ENCODE measurements around the gene PLRG1. TPM values are rescaled to one million over a fixed set of nuclear protein-coding genes. Genes with fewer than 3 reads are reported as not detected.

The PLRG1 gene
- polyA plus RNA-seq, 1 donor from 2014 or later = 133 TPM

- Histone ChIP-seq H3K4me2 (ENCODE audit: low read length) (no peak overlapping the region), H2AFZ (ENCODE audit: low read depth, low read length) (no peak overlapping the region), H4K20me1 (ENCODE audit: insufficient read depth) (no peaks in the 10 kb centered on the region), H3K9me2 (ENCODE audit: insufficient read depth, low read length) (no peaks in the 10 kb centered on the region), H3K27ac (ENCODE audit: low read length) (no peak overlapping the region), H3K27me3 (ENCODE audit: insufficient read depth, low read depth, low read length) (no peaks in the 10 kb centered on the region), H3K9me3 (ENCODE audit: low read length) (no peaks in the 10 kb centered on the region), H3K79me2 (replicated peaks; ENCODE audit: insufficient read depth, low read length) (no peaks in the 10 kb centered on the region), H3F3A (ENCODE audit: insufficient read depth, low read length, poor library complexity, severe bottlenecking) (no peaks in the 10 kb centered on the region), H3K4me3 (ENCODE audit: low read length) (no peak overlapping the region), H3K9ac (ENCODE audit: low read length) (no peak overlapping the region), H3K36me3 (ENCODE audit: insufficient read depth, low read length) (peaks cover 14% of the 10 kb centered on the region)
- no peak for TF ChIP-seq SMC3 (conservative IDR thresholded peaks at IDR 0.05; ENCODE audit: poor library complexity)
- no peak for TF ChIP-seq MXI1 (conservative IDR thresholded peaks at IDR 0.05; ENCODE audit: poor library complexity, severe bottlenecking)
- TF ChIP-seq POLR2AphosphoS5 (IDR thresholded peaks at IDR 0.05) = no peak
- TF ChIP-seq RAD21 (conservative IDR thresholded peaks at IDR 0.05) = no peak
- TF ChIP-seq CTCF (IDR thresholded peaks at IDR 0.05; ENCODE audit: poor library complexity, severe bottlenecking) = no peak
- TF ChIP-seq TAF1 (IDR thresholded peaks at IDR 0.05; ENCODE audit: low read depth) = no peak
- TF ChIP-seq EZH2 (IDR thresholded peaks at IDR 0.05; ENCODE audit: borderline replicate concordance, insufficient read depth, low read length, poor library complexity, severe bottlenecking) = no peak
- no peak for TF ChIP-seq REST (IDR thresholded peaks at IDR 0.05; ENCODE audit: borderline replicate concordance)
- no peak for TF ChIP-seq EP300 (conservative IDR thresholded peaks at IDR 0.05; ENCODE audit: poor library complexity, severe bottlenecking)
These were observed 7.8 kb downstream of the PLRG1 start for GRCh38 chr4:154542271-154542879.

GRCh38 chr4:154534296-154534695 lies 15.9 kb downstream of the PLRG1 start:
- no peaks in the 10 kb centered on the region for H3K27me3 ChIP-seq (ENCODE audit: insufficient read depth, low read depth, low read length)
- no peak overlapping the region for H3K9ac ChIP-seq (ENCODE audit: low read length)
- peaks cover 14% of the 10 kb centered on the region for H3K36me3 ChIP-seq (ENCODE audit: insufficient read depth, low read length)
- no peak overlapping the region for H3K4me2 ChIP-seq (ENCODE audit: low read length)
- H3K9me2 ChIP-seq (ENCODE audit: insufficient read depth, low read length) = no peaks in the 10 kb centered on the region
- H2AFZ ChIP-seq (ENCODE audit: low read depth, low read length) = no peak overlapping the region
- H3K4me3 ChIP-seq (ENCODE audit: low read length) = no peak overlapping the region
- H3K79me2 ChIP-seq (replicated peaks; ENCODE audit: insufficient read depth, low read length) = no peaks in the 10 kb centered on the region
- H3K27ac ChIP-seq (ENCODE audit: low read length) = no peak overlapping the region
- no peaks in the 10 kb centered on the region for H3K9me3 ChIP-seq (ENCODE audit: low read length)
- no peaks in the 10 kb centered on the region for H4K20me1 ChIP-seq (ENCODE audit: insufficient read depth)
- H3F3A ChIP-seq (ENCODE audit: insufficient read depth, low read length, poor library complexity, severe bottlenecking) = no peaks in the 10 kb centered on the region
- TF ChIP-seq CTCF (IDR thresholded peaks at IDR 0.05; ENCODE audit: poor library complexity, severe bottlenecking) (no peak), RAD21 (conservative IDR thresholded peaks at IDR 0.05) (no peak), REST (IDR thresholded peaks at IDR 0.05; ENCODE audit: borderline replicate concordance) (no peak), EP300 (conservative IDR thresholded peaks at IDR 0.05; ENCODE audit: poor library complexity, severe bottlenecking) (no peak), MXI1 (conservative IDR thresholded peaks at IDR 0.05; ENCODE audit: poor library complexity, severe bottlenecking) (no peak), SMC3 (conservative IDR thresholded peaks at IDR 0.05; ENCODE audit: poor library complexity) (no peak), POLR2AphosphoS5 (IDR thresholded peaks at IDR 0.05) (no peak), TAF1 (IDR thresholded peaks at IDR 0.05; ENCODE audit: low read depth) (no peak), EZH2 (IDR thresholded peaks at IDR 0.05; ENCODE audit: borderline replicate concordance, insufficient read depth, low read length, poor library complexity, severe bottlenecking) (no peak)

Data from neural cell (in vitro differentiated cells).